Kidney epithelial cell (primary cell): Measurements from ENCODE around the gene FIGNL2. TPM values are rescaled to one million over a fixed set of nuclear protein-coding genes. Genes with fewer than 3 reads are reported as not detected.

Source experiments
- DNase-seq: peaks from one replicate; pipeline ENCODE4 v3.0.0-alpha.2; 2010; ENCODE audit warnings: low read depth
- H3K27me3 ChIP-seq: 2 replicates; pipeline ENCODE4 v1.6.0; 2011; ENCODE audit warnings: low read length; ENCODE audit not compliant: control insufficient read depth, insufficient read depth
- H3K36me3 ChIP-seq: 2 replicates; pipeline ENCODE4 v1.5.1; 2011; ENCODE audit warnings: low read length; ENCODE audit not compliant: control insufficient read depth, insufficient read depth
- H3K4me3 ChIP-seq: 2 replicates; pipeline ENCODE4 v1.5.1; 2011; ENCODE audit warnings: low read depth, mild to moderate bottlenecking, control low read depth, low read length
- total RNA-seq: library from RNA; depleted of rRNA; stranded (reverse); fragments of >200 nt; gene quantifications from 2 replicates; pipeline ENCODE4 v1.2.3, GENCODE V29; 2015
- TF ChIP-seq, protein P1 (sequence below): IDR thresholded peaks from 2 replicates; pipeline ENCODE4 v1.5.1; 2011; ENCODE audit warnings: mild to moderate bottlenecking, moderate library complexity, low read length, control low read depth, inconsistent platforms; ENCODE audit not compliant: insufficient read depth, poor library complexity, severe bottlenecking

FIGNL2 gene, protein sequence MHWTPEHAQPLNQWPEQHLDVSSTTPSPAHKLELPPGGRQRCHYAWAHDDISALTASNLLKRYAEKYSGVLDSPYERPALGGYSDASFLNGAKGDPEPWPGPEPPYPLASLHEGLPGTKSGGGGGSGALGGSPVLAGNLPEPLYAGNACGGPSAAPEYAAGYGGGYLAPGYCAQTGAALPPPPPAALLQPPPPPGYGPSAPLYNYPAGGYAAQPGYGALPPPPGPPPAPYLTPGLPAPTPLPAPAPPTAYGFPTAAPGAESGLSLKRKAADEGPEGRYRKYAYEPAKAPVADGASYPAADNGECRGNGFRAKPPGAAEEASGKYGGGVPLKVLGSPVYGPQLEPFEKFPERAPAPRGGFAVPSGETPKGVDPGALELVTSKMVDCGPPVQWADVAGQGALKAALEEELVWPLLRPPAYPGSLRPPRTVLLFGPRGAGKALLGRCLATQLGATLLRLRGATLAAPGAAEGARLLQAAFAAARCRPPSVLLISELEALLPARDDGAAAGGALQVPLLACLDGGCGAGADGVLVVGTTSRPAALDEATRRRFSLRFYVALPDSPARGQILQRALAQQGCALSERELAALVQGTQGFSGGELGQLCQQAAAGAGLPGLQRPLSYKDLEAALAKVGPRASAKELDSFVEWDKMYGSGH
- 2.1 and 2.6 TPM in 2 replicates for total RNA-seq

DNA sequence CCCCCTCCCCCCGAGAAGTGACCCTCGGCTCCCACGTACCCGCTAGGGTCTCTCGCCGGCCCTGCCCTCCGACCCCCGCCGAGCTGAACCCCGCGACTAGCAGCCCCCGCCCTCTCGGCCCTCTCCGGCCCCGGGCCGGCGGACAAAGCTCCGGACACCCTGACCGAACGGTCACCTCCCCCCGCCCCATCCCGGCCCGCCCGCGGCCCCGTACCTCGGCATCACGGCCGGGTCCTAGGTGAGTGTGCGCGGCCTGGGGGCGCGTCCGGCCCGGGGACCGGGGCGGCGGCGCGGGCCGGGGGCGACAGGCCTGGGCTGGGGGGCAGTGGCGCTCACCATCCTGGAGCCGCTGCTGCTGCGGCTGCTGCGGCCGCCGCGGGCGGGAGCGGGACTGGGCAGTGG is at the start of gene FIGNL2:
FIGNL2 (minus strand) TSS at position 393 of the 402 bp plus-strand sequence. CDS start 26,305 bp downstream, outside the sequence.
- no peaks in the 10 kb centered on the region for H3K36me3 ChIP-seq
- TF ChIP-seq, protein P1, sequence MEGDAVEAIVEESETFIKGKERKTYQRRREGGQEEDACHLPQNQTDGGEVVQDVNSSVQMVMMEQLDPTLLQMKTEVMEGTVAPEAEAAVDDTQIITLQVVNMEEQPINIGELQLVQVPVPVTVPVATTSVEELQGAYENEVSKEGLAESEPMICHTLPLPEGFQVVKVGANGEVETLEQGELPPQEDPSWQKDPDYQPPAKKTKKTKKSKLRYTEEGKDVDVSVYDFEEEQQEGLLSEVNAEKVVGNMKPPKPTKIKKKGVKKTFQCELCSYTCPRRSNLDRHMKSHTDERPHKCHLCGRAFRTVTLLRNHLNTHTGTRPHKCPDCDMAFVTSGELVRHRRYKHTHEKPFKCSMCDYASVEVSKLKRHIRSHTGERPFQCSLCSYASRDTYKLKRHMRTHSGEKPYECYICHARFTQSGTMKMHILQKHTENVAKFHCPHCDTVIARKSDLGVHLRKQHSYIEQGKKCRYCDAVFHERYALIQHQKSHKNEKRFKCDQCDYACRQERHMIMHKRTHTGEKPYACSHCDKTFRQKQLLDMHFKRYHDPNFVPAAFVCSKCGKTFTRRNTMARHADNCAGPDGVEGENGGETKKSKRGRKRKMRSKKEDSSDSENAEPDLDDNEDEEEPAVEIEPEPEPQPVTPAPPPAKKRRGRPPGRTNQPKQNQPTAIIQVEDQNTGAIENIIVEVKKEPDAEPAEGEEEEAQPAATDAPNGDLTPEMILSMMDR: no peak
- peak within 1 kb of the TSS; percentile 67 for H3K4me3 ChIP-seq
- DNase-seq: no peak
- no peaks in the 10 kb centered on the region for H3K27me3 ChIP-seq

DNA sequence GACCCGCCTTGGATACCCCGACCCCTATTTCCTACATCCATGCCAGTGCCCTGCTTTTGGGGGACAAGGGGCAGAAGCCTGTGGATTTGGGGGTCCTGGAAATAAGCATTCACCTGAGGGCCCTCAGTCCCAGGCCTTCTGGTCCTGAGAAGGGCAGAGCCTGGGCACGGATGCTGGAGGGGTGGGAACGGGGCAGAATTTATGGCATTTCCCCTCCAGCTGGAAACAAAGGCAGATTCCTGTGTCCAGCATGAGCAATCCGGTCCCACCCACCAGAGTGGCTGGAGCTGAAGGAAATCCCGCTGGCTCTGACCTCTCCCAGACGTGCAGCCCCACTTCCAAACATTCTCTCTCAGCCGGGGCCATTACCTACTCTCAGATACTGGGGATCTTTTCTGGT is 48.7 kb upstream of the FIGNL2 start:
- DNase-seq: no peak
- Histone ChIP-seq H3K4me3 (no peak overlapping the region), H3K27me3 (no peaks in the 10 kb centered on the region), H3K36me3 (no peaks in the 10 kb centered on the region)
- TF ChIP-seq, protein P1: no peak

DNA sequence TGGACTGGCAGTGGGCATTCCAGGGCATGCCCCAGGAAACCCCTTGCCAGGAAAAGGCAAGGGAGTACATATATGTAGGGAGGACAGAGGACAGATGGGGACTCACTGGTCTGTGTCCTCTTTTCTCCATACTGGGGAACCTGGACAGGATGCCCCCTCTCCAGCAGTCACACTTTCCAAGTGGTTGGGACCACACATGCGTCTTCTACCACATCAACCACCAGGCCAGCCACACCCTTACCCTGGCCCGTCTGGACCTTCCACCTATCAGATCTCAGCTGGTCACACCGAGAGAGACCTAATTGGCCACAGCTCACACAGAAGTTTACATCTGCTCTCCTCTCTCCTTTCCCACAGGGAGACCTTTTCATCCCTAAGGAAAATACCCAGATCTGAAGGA is 47.7 kb upstream of the FIGNL2 start:
- no peaks in the 10 kb centered on the region for H3K36me3 ChIP-seq
- no peaks in the 10 kb centered on the region for H3K27me3 ChIP-seq
- H3K4me3 ChIP-seq: no peak overlapping the region
- no peak for DNase-seq
- TF ChIP-seq, protein P1: no peak

DNA sequence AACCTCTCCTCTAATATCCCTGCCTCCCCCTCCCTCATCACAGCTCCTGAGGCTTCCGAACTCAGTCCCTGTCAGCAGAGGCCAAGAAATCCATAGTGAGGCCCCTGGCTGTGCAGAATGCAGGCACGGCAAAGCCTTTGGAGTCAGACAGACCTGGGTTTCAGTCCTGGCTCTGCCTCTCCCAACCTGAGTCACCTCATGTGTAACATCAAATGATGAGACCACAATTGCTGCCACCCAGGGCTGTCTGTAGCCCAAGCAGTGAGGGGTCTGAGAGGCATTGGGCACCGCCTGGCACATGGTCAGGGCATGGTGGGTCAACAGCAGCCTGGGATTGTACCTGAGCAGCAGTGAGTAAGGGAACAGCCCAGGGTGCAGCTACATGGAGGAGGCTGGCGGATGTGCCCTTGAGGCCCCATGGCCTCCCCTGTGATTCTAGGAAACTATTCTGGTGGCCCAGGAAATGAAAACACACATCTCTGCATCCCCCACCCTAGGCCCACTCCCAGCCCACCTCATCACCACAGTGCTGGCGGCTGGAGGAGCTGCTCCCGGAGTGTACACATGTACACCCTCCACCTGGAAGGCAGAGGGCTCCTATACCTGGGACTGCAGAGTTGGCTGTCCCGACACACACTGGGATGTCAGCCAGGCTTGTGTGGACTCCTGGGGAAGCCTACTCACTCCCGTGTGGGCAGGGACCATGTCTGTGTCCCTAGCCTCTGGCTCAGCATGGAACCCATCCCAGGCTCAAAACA is 47.0 kb upstream of the FIGNL2 start:
- no peaks in the 10 kb centered on the region for H3K36me3 ChIP-seq
- TF ChIP-seq, protein P1: no peak
- H3K27me3 ChIP-seq: no peaks in the 10 kb centered on the region
- no peak for DNase-seq
- H3K4me3 ChIP-seq: no peak overlapping the region

DNA sequence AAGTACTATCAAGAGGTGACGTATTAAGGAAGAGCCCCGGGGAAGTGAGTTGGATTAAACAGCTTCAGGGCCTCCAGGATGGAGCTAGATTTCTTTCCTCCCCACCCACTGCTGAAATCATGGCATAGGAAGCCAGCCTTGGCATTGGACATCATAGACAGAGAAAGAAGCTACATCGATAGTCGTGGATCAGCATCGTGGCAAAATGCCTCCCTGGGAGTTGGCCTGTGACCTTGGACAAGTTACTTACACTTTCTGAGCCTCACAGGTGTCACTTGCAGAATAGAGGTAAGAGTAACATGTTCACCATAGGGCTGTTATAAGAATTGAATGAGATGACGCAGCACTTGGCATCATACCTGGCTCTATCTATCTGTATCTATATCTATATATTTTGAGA is 45.3 kb upstream of the FIGNL2 start:
- TF ChIP-seq, protein P1: no peak
- H3K4me3 ChIP-seq: no peak overlapping the region

More for the DNA sequence above, 45.3 kb upstream of the FIGNL2 start:
- Histone ChIP-seq H3K27me3 (no peaks in the 10 kb centered on the region), H3K36me3 (no peaks in the 10 kb centered on the region)
- DNase-seq: no peak
